GM18511 (cell line): ENCODE results near the gene PRM3.

ENCODE experiments used
- ATAC-seq: cut with Tn5 transposase; IDR thresholded peaks from one replicate; pipeline ENCODE4 v1.9.1; 2021; ENCODE audit warnings: mild to moderate bottlenecking, moderate library complexity; ENCODE audit not compliant: unreplicated experiment

The PRM3 gene

DNA sequence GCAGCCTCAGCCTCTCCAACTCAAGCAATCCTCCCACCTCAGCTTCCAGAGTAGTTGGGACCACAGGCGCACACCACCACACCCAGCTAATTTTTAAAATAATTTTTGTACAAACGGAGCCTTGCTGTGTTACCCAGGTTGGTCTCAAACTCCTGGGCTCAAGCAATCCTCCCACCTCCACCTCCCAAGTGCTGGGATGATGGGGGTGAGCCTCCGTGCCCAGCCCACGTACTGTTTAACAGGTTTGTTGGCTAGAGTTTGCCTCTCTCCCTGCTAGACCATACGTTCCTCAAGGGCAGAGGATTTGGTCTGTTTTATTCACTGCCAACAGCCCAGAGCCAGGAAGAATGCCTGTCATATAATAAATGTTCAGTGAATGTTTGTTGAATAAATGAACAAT lies 44.0 kb downstream of the PRM3 start:
- ATAC-seq = no peak

DNA sequence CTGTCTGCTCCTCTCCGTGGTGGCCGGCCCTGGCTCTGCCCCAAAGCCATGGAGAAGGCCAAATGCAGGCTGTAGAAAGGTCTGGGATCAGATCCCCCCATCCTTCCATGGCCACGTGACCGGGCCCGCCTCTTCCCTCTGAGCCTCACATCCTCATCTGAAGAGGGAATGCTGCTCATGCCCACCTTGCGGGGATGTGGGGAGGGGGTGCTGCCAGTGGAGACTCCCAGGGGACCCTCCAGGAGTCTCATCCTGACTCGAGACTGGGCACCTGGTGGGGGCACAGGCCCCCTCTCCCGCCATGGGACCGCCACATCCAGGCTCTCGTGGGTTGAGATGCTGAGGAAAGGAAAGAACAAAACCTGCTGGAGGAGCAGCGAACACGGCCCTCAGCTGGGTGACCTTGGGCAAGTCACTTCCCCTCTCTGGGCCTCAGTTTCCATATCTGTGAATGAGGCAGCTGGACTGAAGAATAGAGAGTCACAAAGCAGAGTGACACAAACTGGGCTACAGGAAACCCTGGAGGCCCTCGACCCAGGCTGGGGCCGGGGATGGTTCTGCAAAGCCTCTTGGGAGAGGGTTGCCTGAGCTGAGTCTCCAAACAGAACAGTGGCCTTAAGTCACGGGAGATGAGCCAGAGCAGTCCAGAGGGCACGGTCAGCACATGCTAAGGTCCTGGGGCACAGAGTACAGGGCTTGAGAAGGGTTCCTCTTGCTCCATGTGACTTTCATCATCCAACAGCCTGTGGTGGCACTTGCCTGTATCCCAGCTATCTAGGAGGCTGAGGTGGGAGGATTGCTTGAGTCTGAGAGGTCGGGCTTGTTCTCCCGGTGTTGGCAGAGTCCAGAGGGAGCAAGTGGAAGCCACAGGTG lies 47.5 kb downstream of the PRM3 start:
- ATAC-seq = no peak

DNA sequence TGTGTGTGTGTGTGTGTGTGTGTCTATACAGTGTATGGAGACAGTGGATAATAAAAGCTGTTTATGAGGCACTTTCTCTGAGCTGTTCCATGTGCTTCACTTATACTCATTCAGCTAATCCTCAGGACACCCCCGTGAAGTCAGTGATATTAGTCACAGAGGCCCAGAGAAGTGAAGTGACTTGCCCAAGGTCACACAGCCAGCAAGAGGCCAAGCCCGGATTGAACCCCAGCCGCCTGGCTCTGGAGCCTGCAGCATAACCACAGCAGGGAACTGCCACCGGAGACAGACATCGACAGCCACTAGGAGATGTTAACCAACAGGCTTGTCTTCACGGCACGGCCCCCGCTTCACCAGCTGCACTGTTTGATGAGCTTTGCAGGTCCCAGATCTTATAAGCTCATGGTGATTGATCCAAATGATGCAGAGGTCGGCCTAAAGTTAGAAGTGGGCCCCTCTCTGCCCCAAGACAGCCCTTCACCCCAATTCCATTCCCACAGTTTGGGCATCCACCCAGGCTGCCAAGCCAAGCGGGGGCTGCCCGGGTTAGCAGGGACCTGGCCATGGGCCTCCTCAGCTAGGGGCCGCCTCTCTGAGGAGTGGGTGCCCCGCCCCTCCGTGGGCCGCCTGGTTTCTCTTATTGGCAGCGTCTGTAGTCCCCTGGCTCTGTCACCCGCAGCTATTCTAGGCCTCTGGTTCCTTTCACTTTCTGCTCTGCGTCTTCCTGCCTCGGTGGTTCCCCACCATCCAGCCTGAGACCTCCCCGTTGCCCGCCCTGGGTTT lies 48.3 kb downstream of the PRM3 start:
- peak; percentile 88 for ATAC-seq

DNA sequence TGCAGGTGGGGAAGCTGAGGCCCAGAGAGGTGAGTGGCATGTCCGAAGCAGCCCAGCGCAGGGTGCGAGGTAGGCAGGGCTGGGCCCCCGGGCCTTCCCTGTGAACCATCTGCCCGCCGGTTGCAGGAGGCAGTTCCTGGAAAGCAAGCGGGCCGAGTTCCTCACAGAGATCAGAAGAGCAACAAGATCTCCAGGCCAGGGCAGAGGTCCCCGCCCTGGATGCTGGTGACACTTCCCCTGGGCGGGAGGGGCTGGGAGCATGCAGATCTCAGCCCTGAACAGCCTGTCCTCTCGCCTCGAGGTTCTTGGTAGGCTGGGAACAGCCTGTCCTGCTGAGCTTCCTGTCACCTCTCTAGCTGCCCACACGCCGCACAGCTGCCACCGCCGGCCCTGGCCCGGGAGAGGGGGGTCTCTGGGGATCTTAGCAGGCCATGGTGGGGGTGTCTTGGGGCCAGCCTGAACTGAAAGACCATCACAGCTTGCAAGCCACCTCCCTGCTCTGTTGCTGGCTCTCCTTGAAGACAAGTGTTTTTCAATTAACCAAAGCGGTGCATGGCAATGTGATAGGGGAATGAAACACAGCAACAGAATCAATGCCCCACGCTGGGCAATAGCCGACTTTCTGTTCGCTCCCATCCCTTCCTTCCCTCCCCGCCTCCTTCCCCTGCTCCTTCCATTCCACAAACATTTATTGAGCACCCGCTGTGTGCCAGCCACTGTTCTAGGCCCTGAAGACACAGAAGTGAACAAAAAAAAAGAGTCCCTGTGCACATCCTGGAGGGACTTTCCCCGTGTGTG lies 49.1 kb downstream of the PRM3 start:
- ATAC-seq = peak; percentile 54
